Midbrain (tissue), 1 donor: Measurements from ENCODE around the gene PSEN1.

ENCODE experiments used
- DNase-seq: peaks from one replicate; lab custom pipeline; 2025; lab: John Stamatoyannopoulos, UW

PSEN1 gene

GRCh38 chr14:73253721-73254120, 117.4 kb downstream of the PSEN1 start:
- DNase-seq = no peak

GRCh38 chr14:73254247-73255004, 118.1 kb downstream of the PSEN1 start:
- no peak for DNase-seq

- DNase-seq = no peak
These were observed 118.7 kb downstream of the PSEN1 start for GRCh38 chr14:73255005-73255400.

- DNase-seq = no peak
These were observed 119.5 kb downstream of the PSEN1 start for GRCh38 chr14:73255693-73256225.

GRCh38 chr14:73258076-73258475, 121.8 kb downstream of the PSEN1 start:
- DNase-seq = no peak

GRCh38 chr14:73258845-73259611, 122.7 kb downstream of the PSEN1 start:
- DNase-seq = no peak

- DNase-seq = no peak
These were observed 123.5 kb downstream of the PSEN1 start for GRCh38 chr14:73259837-73260236.

- DNase-seq = no peak
These were observed 124.3 kb downstream of the PSEN1 start for GRCh38 chr14:73260574-73260973.

GRCh38 chr14:73261075-73261474, 124.8 kb downstream of the PSEN1 start:
- no peak for DNase-seq

- DNase-seq = no peak
These were observed 125.5 kb downstream of the PSEN1 start for GRCh38 chr14:73261520-73262426.

- DNase-seq = no peak
These were observed 126.3 kb downstream of the PSEN1 start for GRCh38 chr14:73262427-73263183.

- no peak for DNase-seq
These were observed 127.3 kb downstream of the PSEN1 start for GRCh38 chr14:73263606-73264005.

- DNase-seq = no peak
These were observed 128.0 kb downstream of the PSEN1 start for GRCh38 chr14:73264080-73264884.

GRCh38 chr14:73264885-73265720, 128.8 kb downstream of the PSEN1 start:
- no peak for DNase-seq

- DNase-seq = no peak
These were observed 129.4 kb downstream of the PSEN1 start for GRCh38 chr14:73265721-73266046.

- no peak for DNase-seq
These were observed 130.0 kb downstream of the PSEN1 start for GRCh38 chr14:73266317-73266716.

GRCh38 chr14:73267474-73267873, 131.2 kb downstream of the PSEN1 start:
- no peak for DNase-seq

GRCh38 chr14:73269729-73270531, 133.6 kb downstream of the PSEN1 start:
- DNase-seq = peak; percentile 14

GRCh38 chr14:73272393-73272792, 136.1 kb downstream of the PSEN1 start:
- DNase-seq = no peak
